ENCODE results near the gene CHRNG. TPM values are rescaled to one million over a fixed set of nuclear protein-coding genes. Genes with fewer than 3 reads are reported as not detected.

Gene CHRNG
- total and polyA plus RNA-seq, 2 donors (not counting 3 experiments of a cell fraction or from before 2014, with no cell fraction given) = not detected

DNA sequence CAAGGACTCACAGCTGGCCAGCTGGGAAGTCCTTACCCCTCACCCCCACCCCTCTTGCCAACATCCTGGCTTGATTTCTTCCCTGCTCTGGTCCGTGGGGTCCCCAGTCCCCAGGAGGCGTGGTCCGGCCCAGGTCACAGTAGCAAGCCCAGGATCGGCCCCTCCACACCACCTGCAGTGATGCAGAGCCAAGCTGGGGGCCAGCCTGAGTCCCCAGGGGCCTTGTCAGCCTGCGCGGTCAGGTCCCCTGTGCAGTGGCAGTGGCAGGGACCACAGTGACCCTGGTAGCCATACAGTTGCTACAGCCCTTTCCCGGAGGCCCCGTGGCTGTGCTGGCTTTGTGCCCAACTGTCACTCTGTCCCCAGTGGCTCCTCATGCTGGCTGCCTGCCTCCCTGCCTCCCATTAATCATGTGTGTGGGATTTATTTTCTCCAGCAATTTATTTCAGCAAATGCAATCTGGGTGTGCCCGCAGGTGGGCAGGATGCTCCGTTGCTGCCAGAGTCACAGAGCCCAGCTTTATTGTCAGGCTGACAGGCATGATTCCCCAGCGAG, 28.1 kb upstream of the CHRNG start:
- BruUV-seq (replicated peaks) = no TSS peak

More for the DNA sequence above, 28.1 kb upstream of the CHRNG start:
- Histone ChIP-seq H3K9ac (replicated peaks; ENCODE audit: extremely low read depth, insufficient read depth, low read length) (no peak overlapping the region), H3K9me1 (replicated peaks; ENCODE audit: control insufficient read depth, extremely low read depth, insufficient read depth, low read length) (no peaks in the 10 kb centered on the region), H2AFZ (ENCODE audit: low read depth, low read length) (no peak overlapping the region), H3K4me1 (ENCODE audit: control insufficient read depth, extremely low read depth, insufficient read depth, low read length) (no peaks in the 10 kb centered on the region), H3K36me3 (ENCODE audit: control insufficient read depth in 2 of 2, extremely low read depth in 1 of 2, insufficient read depth in 2 of 2, low read length in 2 of 2) (no peaks in the 10 kb centered on the region), H3K27ac (ENCODE audit: insufficient read depth, low read depth, low read length) (no peak overlapping the region), H4K20me1 (replicated peaks; ENCODE audit: control insufficient read depth, extremely low read depth, insufficient read depth, low read length) (no peaks in the 10 kb centered on the region), H3K79me2 (ENCODE audit: control insufficient read depth, insufficient read depth, low read length) (no peaks in the 10 kb centered on the region), H3K9me3 (replicated peaks; ENCODE audit: control insufficient read depth, insufficient read depth, low read length) (no peaks in the 10 kb centered on the region), H3K27me3 (ENCODE audit: control insufficient read depth in 2 of 2, insufficient read depth in 2 of 2, low read length in 2 of 2) (peaks cover 4 to 6% of the 10 kb centered on the region in 2 experiments), H3K4me3 (replicated peaks in 1 of 3; ENCODE audit: insufficient read depth in 1 of 3, low read depth in 1 of 3, low read length in 3 of 3) (no peak overlapping the region), H3K4me2 (ENCODE audit: insufficient read depth, low read length) (no peak overlapping the region)
- TF ChIP-seq POLR2AphosphoS5 (IDR thresholded peaks at IDR 0.05; ENCODE audit: insufficient read depth, low read depth, low read length) (no peak), JUN (IDR thresholded peaks at IDR 0.05; ENCODE audit: borderline replicate concordance, insufficient read depth, insufficient read length, low read depth) (no peak), EZH2 (IDR thresholded peaks at IDR 0.05; ENCODE audit: borderline replicate concordance, low read depth, low read length, severe bottlenecking) (no peak), MYC (IDR thresholded peaks at IDR 0.05; ENCODE audit: low read depth, low read length) (no peak), POLR2A (IDR thresholded peaks at IDR 0.05; ENCODE audit: low read depth, low read length) (no peak), FOS (IDR thresholded peaks at IDR 0.05; ENCODE audit: borderline replicate concordance, insufficient read depth, low read length) (no peak), GATA2 (IDR thresholded peaks at IDR 0.05; ENCODE audit: insufficient read depth, insufficient read length, low read depth, low read length) (no peak)
- TF ChIP-seq, protein P1, sequence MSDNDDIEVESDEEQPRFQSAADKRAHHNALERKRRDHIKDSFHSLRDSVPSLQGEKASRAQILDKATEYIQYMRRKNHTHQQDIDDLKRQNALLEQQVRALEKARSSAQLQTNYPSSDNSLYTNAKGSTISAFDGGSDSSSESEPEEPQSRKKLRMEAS (IDR thresholded peaks at IDR 0.05; ENCODE audit: insufficient read depth, insufficient read length) = no peak
- TF ChIP-seq, protein P2, sequence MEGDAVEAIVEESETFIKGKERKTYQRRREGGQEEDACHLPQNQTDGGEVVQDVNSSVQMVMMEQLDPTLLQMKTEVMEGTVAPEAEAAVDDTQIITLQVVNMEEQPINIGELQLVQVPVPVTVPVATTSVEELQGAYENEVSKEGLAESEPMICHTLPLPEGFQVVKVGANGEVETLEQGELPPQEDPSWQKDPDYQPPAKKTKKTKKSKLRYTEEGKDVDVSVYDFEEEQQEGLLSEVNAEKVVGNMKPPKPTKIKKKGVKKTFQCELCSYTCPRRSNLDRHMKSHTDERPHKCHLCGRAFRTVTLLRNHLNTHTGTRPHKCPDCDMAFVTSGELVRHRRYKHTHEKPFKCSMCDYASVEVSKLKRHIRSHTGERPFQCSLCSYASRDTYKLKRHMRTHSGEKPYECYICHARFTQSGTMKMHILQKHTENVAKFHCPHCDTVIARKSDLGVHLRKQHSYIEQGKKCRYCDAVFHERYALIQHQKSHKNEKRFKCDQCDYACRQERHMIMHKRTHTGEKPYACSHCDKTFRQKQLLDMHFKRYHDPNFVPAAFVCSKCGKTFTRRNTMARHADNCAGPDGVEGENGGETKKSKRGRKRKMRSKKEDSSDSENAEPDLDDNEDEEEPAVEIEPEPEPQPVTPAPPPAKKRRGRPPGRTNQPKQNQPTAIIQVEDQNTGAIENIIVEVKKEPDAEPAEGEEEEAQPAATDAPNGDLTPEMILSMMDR (IDR thresholded peaks at IDR 0.05; ENCODE audit: extremely low read depth in 1 of 2, insufficient read depth in 1 of 2, low read depth in 1 of 2, low read length in 2 of 2) = no peak
- dilution Hi-C loops (cut with MboI; ENCODE audit: extremely low pct_ligation_motif_present, low sequenced_read_pairs) = no loop called here
- ChIA-PET POLR2A (no interaction called here), CTCF (interaction anchor here (1.9 kb wide), 1 partner anchor 11 kb away, joined by 6 read pairs; no protein-coding TSS in a partner anchor)
- DNase-seq (ENCODE audit: low read depth, low spot score) = no peak
- FAIRE-seq = no peak
- intact Hi-C loops (cut with micrococcal nuclease) = no loop called here

Data from endothelial cell of umbilical vein (primary cell).